ENCODE data around the gene DNAH12.

GRCh38 chr3:57575966-57576626 lies 32.0 kb upstream of the DNAH12 start:
- TF ChIP-seq RNF219 (CRISPR knock-in tag; IDR thresholded peaks at IDR 0.05), result no peak
- TF ChIP-seq ZC3H4 (CRISPR knock-in tag; IDR thresholded peaks at IDR 0.05; ENCODE audit: borderline replicate concordance), result no peak
- TF ChIP-seq ZFY (CRISPR knock-in tag; IDR thresholded peaks at IDR 0.05), result no peak
- no peak for TF ChIP-seq CTCF (CRISPR knock-in tag; IDR thresholded peaks at IDR 0.05)
- no peak for TF ChIP-seq BRF2 (CRISPR knock-in tag; IDR thresholded peaks at IDR 0.05)
- TF ChIP-seq AHR (CRISPR knock-in tag; IDR thresholded peaks at IDR 0.05), result no peak
- TF ChIP-seq TIGD3 (CRISPR knock-in tag; IDR thresholded peaks at IDR 0.05; ENCODE audit: borderline replicate concordance), result no peak
- TF ChIP-seq ZNF580 (CRISPR knock-in tag; IDR thresholded peaks at IDR 0.05; ENCODE audit: borderline replicate concordance, low read depth), result no peak
- no peak for TF ChIP-seq EED (CRISPR knock-in tag; IDR thresholded peaks at IDR 0.05)
- TF ChIP-seq RERE (CRISPR knock-in tag; IDR thresholded peaks at IDR 0.05; ENCODE audit: low read depth), result no peak

All from HepG2 (cell line).